Pancreas (tissue), 10 donors: Measurements from ENCODE around the gene GPR173. TPM values are rescaled to one million over a fixed set of nuclear protein-coding genes. Genes with fewer than 3 reads are reported as not detected.

Experiments
- ATAC-seq, 4 donors: fragments of 200-7000 bp; cut with Tn5 transposase; one replicate each; pipeline versions ENCODE4 v1.8.0 to v1.9.1; 2020; ENCODE audit warnings: mild to moderate bottlenecking in 4 of 4, moderate library complexity in 4 of 4
- DNase-seq, 6 donors: peaks; one replicate each; pipeline ENCODE4 v3.0.0-alpha.2; 2020
- FAIRE-seq: peaks from 2 replicates; lab custom pipeline; 2012; peaks lifted over from hg19 to GRCh38; lab: Jason Lieb, UNC
- H3K27ac ChIP-seq, 4 donors: fragments of 200-600 bp; sonication (generic); 1 replicate in 3 of 4; 2 replicates in 1 of 4; pipeline versions ENCODE4 v1.5.0 to v1.8.0; 2020
- H3K27me3 ChIP-seq, 4 donors: fragments of 200-600 bp; one replicate each; pipeline ENCODE4 v1.8.0; 2021
- H3K36me3 ChIP-seq, 3 donors: fragments of 200-600 bp; sonication (generic) in 1 of 3; one replicate each; pipeline versions ENCODE4 v1.5.0 to v1.8.0; 2020 to 2021
- H3K4me1 ChIP-seq, 3 donors: fragments of 200-600 bp; one replicate each; pipeline ENCODE4 v1.8.0; 2021
- H3K4me3 ChIP-seq, 4 donors: fragments of 200-600 bp; sonication (generic) in 2 of 4; one replicate each; pipeline versions ENCODE4 v1.5.0 to v1.8.0; 2020 to 2021
- H3K9me3 ChIP-seq, 4 donors: fragments of 200-600 bp; one replicate each; pipeline ENCODE4 v1.8.0; 2021
- WGBS, 2 donors: extraction: QIAGEN DNeasy Blood & Tissue Kit; methylation state at CpG; one replicate each; pipeline ENCODE4 v1.1.7; 2013; 5-methylcytosine and 5-hydroxymethylcytosine counted together
- intact Hi-C, 3 donors: fragments of 100-400 bp; cut with DNase I; formaldehyde crosslinking; loops; one replicate each; pipeline versions ENCODE4 v1.11.1 to v1.14.2; 2022
- polyA plus RNA-seq, 2 donors: library from polyadenylated mRNA; stranded (reverse); fragments of 200-250 nt; gene quantifications; one replicate each; pipeline ENCODE4 v1.2.3, GENCODE V29; 2013
- total RNA-seq, 6 donors: library from RNA; stranded (reverse); fragmentation: NEBNext Ultra II Directional in 4 of 6; extraction: Animal tissue kit (Norgen Biotek cat#: 25700) in 4 of 6; gene quantifications; one replicate each; pipeline versions ENCODE4 v1.2.1 to v1.2.4, GENCODE V29; 2021 to 2023
- TF ChIP-seq, protein P1 (sequence below), 4 donors: fragments of 200-600 bp; sonication (generic) in 3 of 4; IDR thresholded peaks; one replicate each; pipeline versions ENCODE4 v1.5.0 to v1.8.0; 2021; ENCODE audit warnings: antibody characterized with exemption in 4 of 4
- donor health status: healthy with polysubstance abuse.
- donor health status: DM: no; HTN: no; CAD: no; lungs with moderate emphysema.
- donor health status: DM: no; HTN: no; CAD: no.
- donor health status: control.
- donor health status: control.
- donor health status: Bipolar disorder and iron deficiency.
- donor health status: DM: yes; HTN: yes; CAD: no.
- donor health status: DM: no; HTN: no; CAD: no.
- donor health status: DM: no; HTN: no; CAD: no.
- donor health status: DM: yes; HTN: yes; CAD: no.

Gene GPR173
- total and polyA plus RNA-seq, 8 donors, result 0.20 to 1.9 (median 0.54) TPM

- Histone ChIP-seq H3K27me3 (no peaks in the 10 kb centered on the region), H3K4me3 (peak within 1 kb of the TSS; percentile 24 to 62 (median 38)), H3K36me3 (no peaks in the 10 kb centered on the region), H3K9me3 (no peaks in the 10 kb centered on the region), H3K27ac (peak within 1 kb of the TSS; percentile 69 to 86 (median 82)), H3K4me1 (no peaks in the 10 kb centered on the region)
- intact Hi-C loops, result no loop called here
- WGBS, 2 donors, result 0 to 27% methylated on average over 52 to 67 of the region's 67 CpGs
- TF ChIP-seq, protein P1, sequence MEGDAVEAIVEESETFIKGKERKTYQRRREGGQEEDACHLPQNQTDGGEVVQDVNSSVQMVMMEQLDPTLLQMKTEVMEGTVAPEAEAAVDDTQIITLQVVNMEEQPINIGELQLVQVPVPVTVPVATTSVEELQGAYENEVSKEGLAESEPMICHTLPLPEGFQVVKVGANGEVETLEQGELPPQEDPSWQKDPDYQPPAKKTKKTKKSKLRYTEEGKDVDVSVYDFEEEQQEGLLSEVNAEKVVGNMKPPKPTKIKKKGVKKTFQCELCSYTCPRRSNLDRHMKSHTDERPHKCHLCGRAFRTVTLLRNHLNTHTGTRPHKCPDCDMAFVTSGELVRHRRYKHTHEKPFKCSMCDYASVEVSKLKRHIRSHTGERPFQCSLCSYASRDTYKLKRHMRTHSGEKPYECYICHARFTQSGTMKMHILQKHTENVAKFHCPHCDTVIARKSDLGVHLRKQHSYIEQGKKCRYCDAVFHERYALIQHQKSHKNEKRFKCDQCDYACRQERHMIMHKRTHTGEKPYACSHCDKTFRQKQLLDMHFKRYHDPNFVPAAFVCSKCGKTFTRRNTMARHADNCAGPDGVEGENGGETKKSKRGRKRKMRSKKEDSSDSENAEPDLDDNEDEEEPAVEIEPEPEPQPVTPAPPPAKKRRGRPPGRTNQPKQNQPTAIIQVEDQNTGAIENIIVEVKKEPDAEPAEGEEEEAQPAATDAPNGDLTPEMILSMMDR (IDR thresholded peaks at IDR 0.05), result no peak
- peak; percentile 81 to 91 (median 88) for DNase-seq
- FAIRE-seq, result peak; percentile 97
- ATAC-seq, result peak; percentile 89 to 94 (median 90)
Measured at GRCh38 chrX:53093748-53094581, 45.4 kb downstream of the GPR173 start, which contains the start of gene KANTR. Gene KANTR (plus strand): TSS chrX:53094142. CDS start chrX:53124273, 30,131 bp downstream.

- no peak for ATAC-seq
- WGBS, 2 donors, result 0 to 34% methylated on average over 5 of the region's 5 CpGs
- no peak for FAIRE-seq
Measured at GRCh38 chrX:53094582-53094905, 46.0 kb downstream of the GPR173 start.

GRCh38 chrX:53095796-53096195, 47.2 kb downstream of the GPR173 start:
- Histone ChIP-seq H3K27ac (no peak overlapping the region), H3K4me3 (no peak overlapping the region), H3K9me3 (no peaks in the 10 kb centered on the region), H3K36me3 (no peaks in the 10 kb centered on the region), H3K4me1 (no peaks in the 10 kb centered on the region), H3K27me3 (no peaks in the 10 kb centered on the region)
- ATAC-seq (no peak), DNase-seq (no peak), FAIRE-seq (no peak)
- 74 to 76% methylated on average over 3 of the region's 3 CpGs for WGBS, 2 donors
- TF ChIP-seq, protein P1 (IDR thresholded peaks at IDR 0.05), result no peak
- intact Hi-C loops, result no loop called here

More at GRCh38 chrX:53094582-53094905, 46.0 kb downstream of the GPR173 start:
- TF ChIP-seq, protein P1 (IDR thresholded peaks at IDR 0.05), result no peak
- Histone ChIP-seq H3K27me3 (no peaks in the 10 kb centered on the region), H3K4me3 (peak overlapping the region; percentile 24 to 62 (median 38)), H3K27ac (peak overlapping the region; percentile 69 to 86 (median 82)), H3K36me3 (no peaks in the 10 kb centered on the region), H3K4me1 (no peaks in the 10 kb centered on the region), H3K9me3 (no peaks in the 10 kb centered on the region)
- intact Hi-C loops, result no loop called here
- no peak for DNase-seq

DNA sequence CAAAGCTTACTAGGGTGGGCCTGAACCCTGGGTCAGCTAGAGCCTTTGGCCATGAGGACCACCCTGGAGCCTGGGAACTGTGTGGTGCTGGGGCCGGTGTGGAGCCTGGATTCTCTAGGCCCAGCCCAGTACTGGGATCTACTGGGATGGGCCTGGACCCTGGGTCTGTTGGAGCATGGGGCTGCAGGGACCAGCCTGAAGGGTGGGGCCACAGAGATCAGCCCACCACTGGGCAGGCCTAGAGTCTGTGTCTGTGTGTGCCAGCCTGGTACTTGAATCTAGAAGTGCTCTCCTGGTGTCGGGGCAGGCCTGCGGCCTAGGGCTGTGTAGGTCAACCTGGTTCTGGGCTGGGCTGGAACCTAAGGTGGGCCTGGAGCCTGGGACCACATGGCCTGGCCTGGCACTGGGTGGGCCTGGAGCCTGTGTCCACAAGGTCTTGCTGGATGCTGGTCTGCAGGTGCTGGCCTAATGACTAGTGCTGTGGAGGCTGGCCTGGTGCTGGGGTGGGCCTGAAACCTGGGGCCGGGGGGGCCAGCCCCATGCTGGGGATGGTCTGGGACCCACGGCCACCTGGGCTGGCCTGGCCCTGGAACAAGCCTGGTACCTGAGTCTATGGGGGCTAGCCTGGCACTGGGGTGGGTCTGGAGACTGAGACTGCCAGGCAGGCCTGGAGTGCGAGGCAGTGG, 66.4 kb downstream of the GPR173 start:
- no peaks in the 10 kb centered on the region for H3K36me3 ChIP-seq
- no peak for FAIRE-seq
- no peak overlapping the region for H3K4me3 ChIP-seq
- no peak overlapping the region for H3K27ac ChIP-seq
- peak in 1 of 6 donors; percentile 67 for DNase-seq
- no peaks in the 10 kb centered on the region for H3K9me3 ChIP-seq
- no peaks in the 10 kb centered on the region for H3K27me3 ChIP-seq
- WGBS, 2 donors, result 89 to 98% methylated on average over 5 to 6 of the region's 6 CpGs
- ATAC-seq, result no peak
- intact Hi-C loops, result no loop called here
- no peaks in the 10 kb centered on the region for H3K4me1 ChIP-seq
- TF ChIP-seq, protein P1 (IDR thresholded peaks at IDR 0.05), result no peak
